Measurements from ENCODE around the gene CNTNAP2. TPM values are rescaled to one million over a fixed set of nuclear protein-coding genes. Genes with fewer than 3 reads are reported as not detected.

Gene CNTNAP2
- total RNA-seq, 2 experiments from 2014 or later = not detected

DNA sequence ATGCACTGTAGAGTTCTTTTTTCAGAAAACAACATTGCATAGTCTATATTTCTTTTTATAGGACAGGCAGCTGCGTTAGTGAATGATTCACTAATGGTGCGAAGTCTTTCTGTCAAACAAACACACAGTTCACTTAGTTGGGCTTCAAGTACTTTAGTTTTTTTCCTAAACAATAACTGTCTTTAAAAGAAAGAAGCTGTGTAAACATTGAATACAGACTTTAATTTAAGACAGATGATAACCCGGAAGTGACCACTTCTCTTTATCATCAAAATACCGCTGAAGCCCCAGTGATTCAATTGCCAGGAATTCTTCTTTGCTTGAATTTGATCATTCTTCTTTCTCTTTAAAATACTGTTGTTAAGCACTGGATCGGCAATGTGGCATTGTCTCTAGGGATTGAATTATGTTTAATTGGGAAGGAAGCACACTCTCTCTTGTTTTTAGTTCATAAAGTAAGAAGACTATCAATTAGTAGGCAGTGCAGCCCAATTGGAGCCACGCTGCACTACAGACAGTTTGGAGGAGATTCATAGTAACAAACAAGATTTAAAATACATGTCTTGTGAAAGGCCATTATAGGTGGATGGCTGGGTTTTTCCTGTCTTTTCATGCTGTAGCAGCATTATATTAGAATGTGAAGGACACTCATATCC is 30.4 kb downstream of the CNTNAP2 start:
- POLR2A ChIA-PET = no interaction called here
- intact Hi-C loops (cut with DNase I, micrococcal nuclease) = no loop called here
- DNase-seq (no peak), ATAC-seq (ENCODE audit: poor library complexity) (no peak)
- H3K9me3 Mint-ChIP-seq = peaks cover 5% of the 10 kb centered on the region
- H3K27me3 Mint-ChIP-seq = no peaks in the 10 kb centered on the region
- CTCF ChIA-PET = no interaction called here
- Histone ChIP-seq H3K36me3 (ENCODE audit: insufficient read depth, low read length) (no peaks in the 10 kb centered on the region), H3K4me1 (ENCODE audit: insufficient read depth, low read length) (no peaks in the 10 kb centered on the region), H3K9me3 (ENCODE audit: control insufficient read depth in 1 of 2, insufficient read depth in 1 of 2, low read length in 2 of 2) (no peaks in the 10 kb centered on the region), H3K4me3 (ENCODE audit: low read length) (no peak overlapping the region), H3K27me3 (ENCODE audit: control insufficient read depth in 1 of 2, insufficient read depth in 2 of 2, low read length in 2 of 2) (no peaks in the 10 kb centered on the region), H3K27ac (ENCODE audit: low read depth in 1 of 2, low read length in 2 of 2) (no peak overlapping the region)
- no peak overlapping the region for H3K4me3 Mint-ChIP-seq
- TF ChIP-seq, protein P1, sequence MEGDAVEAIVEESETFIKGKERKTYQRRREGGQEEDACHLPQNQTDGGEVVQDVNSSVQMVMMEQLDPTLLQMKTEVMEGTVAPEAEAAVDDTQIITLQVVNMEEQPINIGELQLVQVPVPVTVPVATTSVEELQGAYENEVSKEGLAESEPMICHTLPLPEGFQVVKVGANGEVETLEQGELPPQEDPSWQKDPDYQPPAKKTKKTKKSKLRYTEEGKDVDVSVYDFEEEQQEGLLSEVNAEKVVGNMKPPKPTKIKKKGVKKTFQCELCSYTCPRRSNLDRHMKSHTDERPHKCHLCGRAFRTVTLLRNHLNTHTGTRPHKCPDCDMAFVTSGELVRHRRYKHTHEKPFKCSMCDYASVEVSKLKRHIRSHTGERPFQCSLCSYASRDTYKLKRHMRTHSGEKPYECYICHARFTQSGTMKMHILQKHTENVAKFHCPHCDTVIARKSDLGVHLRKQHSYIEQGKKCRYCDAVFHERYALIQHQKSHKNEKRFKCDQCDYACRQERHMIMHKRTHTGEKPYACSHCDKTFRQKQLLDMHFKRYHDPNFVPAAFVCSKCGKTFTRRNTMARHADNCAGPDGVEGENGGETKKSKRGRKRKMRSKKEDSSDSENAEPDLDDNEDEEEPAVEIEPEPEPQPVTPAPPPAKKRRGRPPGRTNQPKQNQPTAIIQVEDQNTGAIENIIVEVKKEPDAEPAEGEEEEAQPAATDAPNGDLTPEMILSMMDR (IDR thresholded peaks at IDR 0.05) = no peak
- no peaks in the 10 kb centered on the region for H3K4me1 Mint-ChIP-seq (ENCODE audit: low read depth)
- H3K27ac Mint-ChIP-seq = no peak overlapping the region
- H3K36me3 Mint-ChIP-seq (ENCODE audit: low read depth) = no peaks in the 10 kb centered on the region

DNA sequence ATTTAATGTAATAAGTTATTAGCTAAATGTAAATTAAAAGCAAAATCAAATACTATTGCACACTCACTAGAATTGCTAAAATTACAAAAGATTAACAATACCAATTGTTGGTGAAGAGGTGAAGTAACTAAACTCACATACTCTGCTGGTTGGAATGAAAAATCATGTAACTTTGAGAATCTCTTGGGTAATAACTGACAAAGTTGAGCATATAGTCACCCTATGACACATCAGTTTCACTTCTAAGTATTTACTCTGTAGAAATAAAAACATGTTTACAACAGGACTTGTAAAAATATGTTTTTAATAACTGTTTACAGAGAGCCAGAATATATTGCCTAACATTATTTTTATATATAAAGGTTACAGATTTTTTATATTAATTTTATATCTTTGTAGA is 33.6 kb downstream of the CNTNAP2 start:
- H3K27me3 Mint-ChIP-seq = no peaks in the 10 kb centered on the region
- H3K27ac Mint-ChIP-seq = no peak overlapping the region
- ChIA-PET CTCF (no interaction called here), POLR2A (no interaction called here)
- Histone ChIP-seq H3K27me3 (ENCODE audit: control insufficient read depth in 1 of 2, insufficient read depth in 2 of 2, low read length in 2 of 2) (no peaks in the 10 kb centered on the region), H3K9me3 (ENCODE audit: control insufficient read depth in 1 of 2, insufficient read depth in 1 of 2, low read length in 2 of 2) (no peaks in the 10 kb centered on the region), H3K27ac (ENCODE audit: low read depth in 1 of 2, low read length in 2 of 2) (no peak overlapping the region), H3K4me1 (ENCODE audit: insufficient read depth, low read length) (no peaks in the 10 kb centered on the region), H3K4me3 (ENCODE audit: low read length) (no peak overlapping the region), H3K36me3 (ENCODE audit: insufficient read depth, low read length) (no peaks in the 10 kb centered on the region)
- intact Hi-C loops (cut with DNase I, micrococcal nuclease) = no loop called here
- H3K4me3 Mint-ChIP-seq = no peak overlapping the region
- no peak for ATAC-seq (ENCODE audit: poor library complexity)
- no peaks in the 10 kb centered on the region for H3K36me3 Mint-ChIP-seq (ENCODE audit: low read depth)
- DNase-seq = no peak
- peaks cover 6% of the 10 kb centered on the region for H3K9me3 Mint-ChIP-seq
- H3K4me1 Mint-ChIP-seq (ENCODE audit: low read depth) = no peaks in the 10 kb centered on the region
- TF ChIP-seq, protein P1 (IDR thresholded peaks at IDR 0.05) = no peak

DNA sequence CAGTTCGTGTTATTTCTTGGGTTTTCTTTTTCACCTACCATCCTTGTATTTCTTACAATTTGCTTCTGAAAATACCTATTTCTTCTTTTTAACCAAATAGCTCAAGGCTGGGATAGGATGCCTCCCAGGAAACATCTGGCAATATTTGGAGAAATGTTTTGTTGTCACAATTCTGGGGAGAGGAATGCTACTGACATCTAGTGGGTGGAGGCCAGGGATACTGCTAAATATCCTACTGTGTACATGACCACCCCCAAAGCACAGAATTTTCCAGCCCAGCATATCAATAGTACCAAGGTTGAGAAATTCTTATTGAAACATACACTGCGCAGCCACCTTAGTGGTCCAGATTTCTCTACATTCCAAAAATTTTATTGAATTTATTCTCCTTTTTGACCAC is 55.5 kb downstream of the CNTNAP2 start:
- CTCF ChIA-PET = no interaction called here

More for the DNA sequence above, 55.5 kb downstream of the CNTNAP2 start:
- no peak for DNase-seq
- no peak for ATAC-seq (ENCODE audit: poor library complexity)
- H3K4me3 ChIP-seq (ENCODE audit: low read length) = no peak overlapping the region
- H3K4me1 ChIP-seq (ENCODE audit: insufficient read depth, low read length) = no peaks in the 10 kb centered on the region
- H3K27ac ChIP-seq (ENCODE audit: low read depth in 1 of 2, low read length in 2 of 2) = no peak overlapping the region
- POLR2A ChIA-PET = no interaction called here
- no peaks in the 10 kb centered on the region for H3K4me1 Mint-ChIP-seq (ENCODE audit: low read depth)
- H3K27ac Mint-ChIP-seq = no peak overlapping the region
- no peaks in the 10 kb centered on the region for H3K27me3 Mint-ChIP-seq
- peaks cover 5% of the 10 kb centered on the region for H3K9me3 Mint-ChIP-seq
- no peak overlapping the region for H3K4me3 Mint-ChIP-seq
- H3K36me3 Mint-ChIP-seq (ENCODE audit: low read depth) = no peaks in the 10 kb centered on the region
- H3K27me3 ChIP-seq (ENCODE audit: control insufficient read depth in 1 of 2, insufficient read depth in 2 of 2, low read length in 2 of 2) = no peaks in the 10 kb centered on the region
- intact Hi-C loops (cut with DNase I, micrococcal nuclease) = no loop called here
- peaks cover 0 to 13% of the 10 kb centered on the region in 2 experiments for H3K9me3 ChIP-seq (ENCODE audit: control insufficient read depth in 1 of 2, insufficient read depth in 1 of 2, low read length in 2 of 2)
- H3K36me3 ChIP-seq (ENCODE audit: insufficient read depth, low read length) = no peaks in the 10 kb centered on the region
- TF ChIP-seq, protein P1 (IDR thresholded peaks at IDR 0.05) = no peak

Measured in CD4-positive, alpha-beta T cell (primary cell).